AG04450 (cell line): ENCODE measurements around the gene OSBPL7. TPM values are rescaled to one million over a fixed set of nuclear protein-coding genes. Genes with fewer than 3 reads are reported as not detected.

Source experiments
- CTCF ChIA-PET: fragments of 300-600, 350-600 bp; formaldehyde crosslinking; extraction: SDS; loops from one replicate; lab custom pipeline; 2022; ENCODE audit warnings: antibody characterized with exemption, inconsistent platforms; lab: Charles Lee
- POLR2A ChIA-PET: fragments of 350-600 bp; formaldehyde crosslinking; extraction: SDS; loops from one replicate; lab custom pipeline; 2021; ENCODE audit warnings: antibody characterized with exemption, inconsistent platforms; lab: Yijun Ruan, JAX
- DNase-seq: peaks from one replicate; pipeline ENCODE4 v3.0.0-alpha.2; 2011; ENCODE audit warnings: low read depth, low spot score
- H3K27ac ChIP-seq: one replicate; pipeline ENCODE4 v1.5.1; 2012; ENCODE audit warnings: low read depth, low read length, control low read depth
- H3K27me3 ChIP-seq: one replicate; pipeline ENCODE4 v1.6.0; 2012; ENCODE audit warnings: low read length; ENCODE audit not compliant: control insufficient read depth, insufficient read depth
- H3K4me3 ChIP-seq: 2 replicates; pipeline ENCODE4 v1.5.1; 2011; ENCODE audit warnings: mild to moderate bottlenecking, low read depth, low read length, control low read depth
- H3K9me3 ChIP-seq: 2 replicates; pipeline ENCODE4 v1.5.1; 2012; ENCODE audit warnings: low read length; ENCODE audit not compliant: control insufficient read depth, insufficient read depth
- polyA plus RNA-seq: library from polyadenylated mRNA; depleted of rRNA; stranded (reverse); fragments of >200 nt; gene quantifications from 2 replicates; pipeline ENCODE4 v1.2.3, GENCODE V29; 2011
- TF ChIP-seq, protein P1 (sequence below): IDR thresholded peaks from 2 replicates; pipeline ENCODE4 v1.5.1; 2011; ENCODE audit warnings: low read depth, low read length, control low read depth, inconsistent platforms

Gene OSBPL7
- polyA plus RNA-seq, 1 experiment: 5.3 TPM

DNA sequence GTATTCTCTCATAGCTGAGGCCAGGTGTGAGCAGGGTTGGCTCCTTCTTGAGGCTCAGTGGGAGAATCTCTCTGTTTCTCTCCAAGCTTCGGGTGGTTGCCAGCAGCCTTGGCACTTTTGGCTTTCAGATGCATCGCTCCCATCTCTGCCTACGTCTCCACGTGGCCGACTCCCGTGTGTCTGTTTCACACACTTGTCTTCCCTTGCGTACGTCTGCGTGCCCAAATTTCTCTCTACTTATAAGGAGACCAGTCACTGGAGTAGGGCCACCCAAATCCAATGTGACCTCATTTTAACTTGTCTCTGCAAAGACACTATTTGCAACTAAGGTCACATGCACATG, 14.7 kb downstream of the OSBPL7 start:
- Histone ChIP-seq H3K27ac (no peak overlapping the region), H3K27me3 (peaks cover 19% of the 10 kb centered on the region), H3K9me3 (no peaks in the 10 kb centered on the region; the same call in 1 of the 2 replicates), H3K4me3 (no peak overlapping the region)
- CTCF ChIA-PET: no interaction called here
- TF ChIP-seq, protein P1, sequence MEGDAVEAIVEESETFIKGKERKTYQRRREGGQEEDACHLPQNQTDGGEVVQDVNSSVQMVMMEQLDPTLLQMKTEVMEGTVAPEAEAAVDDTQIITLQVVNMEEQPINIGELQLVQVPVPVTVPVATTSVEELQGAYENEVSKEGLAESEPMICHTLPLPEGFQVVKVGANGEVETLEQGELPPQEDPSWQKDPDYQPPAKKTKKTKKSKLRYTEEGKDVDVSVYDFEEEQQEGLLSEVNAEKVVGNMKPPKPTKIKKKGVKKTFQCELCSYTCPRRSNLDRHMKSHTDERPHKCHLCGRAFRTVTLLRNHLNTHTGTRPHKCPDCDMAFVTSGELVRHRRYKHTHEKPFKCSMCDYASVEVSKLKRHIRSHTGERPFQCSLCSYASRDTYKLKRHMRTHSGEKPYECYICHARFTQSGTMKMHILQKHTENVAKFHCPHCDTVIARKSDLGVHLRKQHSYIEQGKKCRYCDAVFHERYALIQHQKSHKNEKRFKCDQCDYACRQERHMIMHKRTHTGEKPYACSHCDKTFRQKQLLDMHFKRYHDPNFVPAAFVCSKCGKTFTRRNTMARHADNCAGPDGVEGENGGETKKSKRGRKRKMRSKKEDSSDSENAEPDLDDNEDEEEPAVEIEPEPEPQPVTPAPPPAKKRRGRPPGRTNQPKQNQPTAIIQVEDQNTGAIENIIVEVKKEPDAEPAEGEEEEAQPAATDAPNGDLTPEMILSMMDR: no peak
- no peak for DNase-seq
- POLR2A ChIA-PET: no interaction called here

DNA sequence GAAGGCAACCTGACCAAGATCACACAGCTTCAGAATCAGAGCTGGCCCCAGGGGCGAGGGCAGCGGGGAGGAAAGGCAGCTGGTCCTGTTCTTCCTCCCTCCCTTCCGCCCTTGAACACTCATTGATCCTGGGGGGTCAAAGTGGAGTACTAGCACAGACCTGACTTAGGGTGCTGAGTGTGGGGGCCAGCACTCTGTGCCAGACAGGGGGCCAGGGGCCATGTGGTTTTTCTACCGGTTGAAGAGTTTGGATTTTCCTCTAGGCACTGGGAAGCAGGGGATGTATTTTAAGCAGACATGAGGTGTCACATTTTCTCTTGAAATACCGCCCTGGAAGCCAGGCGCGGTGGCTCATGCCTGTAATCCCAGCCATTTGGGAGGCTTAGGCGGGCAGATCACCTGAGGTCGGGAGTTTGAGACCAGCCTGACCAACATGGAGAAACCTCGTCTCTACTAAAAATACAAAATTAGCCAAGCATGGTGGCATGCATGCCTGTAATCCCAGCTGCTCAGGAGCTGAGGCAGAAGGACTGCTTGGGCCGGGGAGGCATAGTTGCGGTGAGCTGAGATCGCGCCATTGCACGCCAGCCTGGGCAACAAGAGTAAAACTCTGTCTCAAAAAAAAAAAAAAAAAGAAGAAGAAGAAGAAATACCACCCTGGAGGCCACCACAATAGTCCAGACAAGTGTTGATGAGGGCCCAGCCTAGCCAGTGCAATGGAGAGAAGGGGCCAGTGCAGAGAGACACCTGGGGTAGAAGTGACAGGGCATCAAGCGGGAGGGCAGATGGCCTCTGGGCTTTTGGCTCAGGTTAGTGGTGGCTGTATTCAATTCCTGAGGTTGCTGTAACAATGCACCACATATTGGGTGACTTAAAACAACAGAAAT, 15.3 kb downstream of the OSBPL7 start:
- TF ChIP-seq, protein P1: no peak
- peaks cover 23% of the 10 kb centered on the region for H3K27me3 ChIP-seq
- H3K9me3 ChIP-seq: no peaks in the 10 kb centered on the region; the same call in 1 of the 2 replicates
- POLR2A ChIA-PET: no interaction called here
- CTCF ChIA-PET: no interaction called here
- DNase-seq: no peak
- H3K27ac ChIP-seq: no peak overlapping the region
- no peak overlapping the region for H3K4me3 ChIP-seq

DNA sequence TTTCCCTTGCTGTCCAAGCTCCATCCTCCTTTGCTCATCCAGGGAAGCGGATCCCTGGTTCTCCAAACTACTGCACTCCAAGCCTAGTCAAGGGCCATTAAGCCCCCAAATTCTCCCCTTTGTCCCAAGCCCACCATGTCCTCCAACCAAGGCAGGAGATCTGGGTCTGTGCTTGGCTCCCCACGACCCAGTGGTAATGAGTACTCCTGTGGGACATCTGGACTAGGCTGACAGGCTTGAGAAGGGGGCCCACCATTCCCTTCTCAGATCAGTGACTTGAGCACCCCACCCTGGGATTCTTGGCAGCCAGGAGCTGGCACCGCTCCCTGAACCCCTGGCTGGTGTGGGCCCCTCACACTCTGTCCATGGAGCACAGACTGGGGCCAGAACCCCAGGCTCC, 17.1 kb downstream of the OSBPL7 start:
- Histone ChIP-seq H3K27me3 (peaks cover 30% of the 10 kb centered on the region), H3K27ac (no peak overlapping the region), H3K9me3 (no peaks in the 10 kb centered on the region; the same call in 1 of the 2 replicates), H3K4me3 (no peak overlapping the region)
- DNase-seq: no peak
- TF ChIP-seq, protein P1: no peak
- CTCF ChIA-PET: no interaction called here
- POLR2A ChIA-PET: no interaction called here

DNA sequence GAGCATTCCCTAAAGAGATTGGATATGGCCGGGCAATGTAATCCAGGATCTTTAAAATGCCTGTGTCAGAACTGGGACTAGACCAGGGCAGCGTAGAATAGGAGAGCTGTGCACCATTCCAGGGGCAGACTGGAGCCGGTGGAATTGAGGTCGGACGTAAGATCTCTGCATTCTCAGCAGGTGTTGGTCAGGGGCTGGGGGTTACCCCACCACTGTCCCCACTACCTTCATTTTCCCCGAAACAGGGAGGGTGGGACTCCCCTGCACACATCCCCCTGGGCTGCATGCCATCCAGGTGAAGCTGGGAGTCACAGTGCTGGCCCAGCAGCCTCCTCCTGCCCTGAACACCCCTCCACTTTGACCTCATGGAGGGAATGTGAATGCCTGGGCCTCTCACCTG, 17.8 kb downstream of the OSBPL7 start:
- Histone ChIP-seq H3K9me3 (no peaks in the 10 kb centered on the region; the same call in 1 of the 2 replicates), H3K27ac (no peak overlapping the region), H3K4me3 (no peak overlapping the region), H3K27me3 (peaks cover 30% of the 10 kb centered on the region)
- CTCF ChIA-PET: no interaction called here
- TF ChIP-seq, protein P1: no peak
- no peak for DNase-seq
- POLR2A ChIA-PET: interaction anchor here (0.6 kb wide), 1 partner anchor 389 kb away, joined by 3 read pairs; no protein-coding TSS in a partner anchor

DNA sequence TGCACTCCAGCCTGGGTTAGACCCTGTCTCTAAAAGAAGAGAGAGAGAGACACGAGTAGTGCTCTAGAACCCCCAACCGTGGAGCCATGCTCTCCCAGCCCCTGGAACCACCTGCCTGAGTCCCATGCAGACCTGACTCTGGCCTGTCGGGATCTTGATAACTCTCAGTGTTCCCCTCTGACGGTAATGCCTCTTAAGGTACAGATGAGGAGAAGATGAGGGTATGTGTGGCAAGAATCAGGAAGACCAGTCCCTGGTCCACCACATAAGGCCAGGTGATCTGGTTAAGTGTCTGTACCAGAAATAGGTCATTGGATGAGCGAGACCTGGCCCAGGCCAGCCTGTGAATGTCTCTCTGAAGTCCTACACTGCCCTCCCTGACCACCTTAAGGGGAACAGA, 18.4 kb downstream of the OSBPL7 start:
- Histone ChIP-seq H3K4me3 (no peak overlapping the region), H3K9me3 (no peaks in the 10 kb centered on the region; the same call in 1 of the 2 replicates), H3K27ac (no peak overlapping the region), H3K27me3 (peaks cover 31% of the 10 kb centered on the region)
- ChIA-PET CTCF (no interaction called here), POLR2A (interaction anchor here (0.6 kb wide), 1 partner anchor 389 kb away, joined by 3 read pairs; no protein-coding TSS in a partner anchor)
- TF ChIP-seq, protein P1: no peak
- DNase-seq: no peak
